GM21367 (cell line): ENCODE results near the gene RNF123.
A peak's percentile ranks its signal among the peaks of the same experiment; 100 is the strongest.

Experiments
- ATAC-seq: cut with Tn5 transposase; IDR thresholded peaks from one replicate; pipeline ENCODE4 v1.9.1; 2021; ENCODE audit not compliant: unreplicated experiment

Gene RNF123

GRCh38 chr3:49717959-49718857 lies 28.9 kb downstream of the RNF123 start:
- no peak for ATAC-seq

- ATAC-seq, result no peak
Measured at GRCh38 chr3:49718858-49719213, 29.5 kb downstream of the RNF123 start.

GRCh38 chr3:49719214-49719884 lies 30.0 kb downstream of the RNF123 start, which contains the start of gene AMIGO3:
Gene AMIGO3 (minus strand): TSS chr3:49719684. CDS start chr3:49719465, 219 bp downstream.
- ATAC-seq, result peak; percentile 38

GRCh38 chr3:49720855-49721595 lies 31.7 kb downstream of the RNF123 start:
- ATAC-seq, result no peak

GRCh38 chr3:49721596-49721895 lies 32.2 kb downstream of the RNF123 start:
- ATAC-seq, result no peak

- ATAC-seq, result no peak
Measured at GRCh38 chr3:49721896-49722781, 32.8 kb downstream of the RNF123 start.

- no peak for ATAC-seq
Measured at GRCh38 chr3:49722896-49723295, 33.5 kb downstream of the RNF123 start.

- no peak for ATAC-seq
Measured at GRCh38 chr3:49723296-49723627, 33.9 kb downstream of the RNF123 start.

GRCh38 chr3:49723628-49724551 lies 34.5 kb downstream of the RNF123 start, which contains the start of gene GMPPB:
Gene GMPPB (minus strand): TSS chr3:49723951. CDS start chr3:49723726, 225 bp downstream.
- peak; percentile 63 for ATAC-seq

GRCh38 chr3:49724586-49724985 lies 35.2 kb downstream of the RNF123 start:
- ATAC-seq, result no peak

- ATAC-seq, result no peak
Measured at GRCh38 chr3:49725906-49726681, 36.7 kb downstream of the RNF123 start.

GRCh38 chr3:49727154-49727923 lies 38.0 kb downstream of the RNF123 start:
- ATAC-seq, result no peak

GRCh38 chr3:49727924-49728361 lies 38.6 kb downstream of the RNF123 start:
- ATAC-seq, result no peak

GRCh38 chr3:49729966-49730609 lies 40.7 kb downstream of the RNF123 start:
- no peak for ATAC-seq

GRCh38 chr3:49732597-49732996 lies 43.2 kb downstream of the RNF123 start:
- no peak for ATAC-seq

GRCh38 chr3:49733551-49733950 lies 44.2 kb downstream of the RNF123 start:
- no peak for ATAC-seq

- no peak for ATAC-seq
Measured at GRCh38 chr3:49734752-49735151, 45.4 kb downstream of the RNF123 start.
